ENCODE results near the gene SPACA9.
A peak's percentile ranks its signal among the peaks of the same experiment; 100 is the strongest.

SPACA9 gene

DNA sequence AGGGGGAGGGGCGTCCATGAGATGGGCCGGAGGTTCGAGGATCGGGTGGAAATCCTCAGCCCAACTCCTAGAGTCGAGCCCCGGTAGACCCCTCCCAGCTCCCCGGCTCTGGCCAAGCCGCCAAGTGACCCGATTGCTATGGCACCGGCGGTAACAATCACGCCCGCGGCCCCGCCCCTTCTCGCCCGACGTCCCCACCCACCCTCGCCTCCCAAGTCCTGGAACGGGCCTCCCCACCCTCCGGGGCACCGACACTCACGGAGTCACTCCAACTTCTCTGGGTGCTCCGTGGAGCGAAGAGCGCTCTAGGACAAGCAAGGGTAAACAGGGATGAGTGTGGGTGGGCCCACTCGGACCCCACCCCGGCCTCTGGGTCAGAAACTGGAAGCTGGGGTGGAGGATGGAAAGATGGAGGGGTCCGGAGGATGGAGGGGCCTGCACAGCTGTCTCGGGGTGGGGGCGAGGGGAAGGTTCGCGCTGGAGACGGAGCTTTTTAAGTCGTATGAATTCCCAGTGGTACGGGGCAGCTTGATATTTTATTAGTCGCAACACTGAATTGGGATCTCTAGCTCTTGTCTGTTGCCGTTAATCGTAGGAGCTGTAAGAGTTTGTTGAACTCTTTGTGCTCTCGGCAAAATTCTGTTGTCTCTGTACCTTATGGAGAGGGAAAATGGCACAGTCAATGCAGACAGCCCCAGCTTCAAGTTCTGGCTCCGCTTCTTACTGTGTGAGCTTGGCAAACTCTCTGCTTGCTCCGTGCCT lies at the start of gene SPACA9:
Gene SPACA9 (plus strand): TSS at position 204 of the 762 bp plus-strand sequence. CDS start 5,050 bp downstream, outside the sequence.
- peak; percentile 33 for DNase-seq

GRCh38 chr9:132832171-132832881 lies 46.4 kb upstream of the SPACA9 start:
- DNase-seq, result no peak

GRCh38 chr9:132833550-132834121 lies 45.1 kb upstream of the SPACA9 start:
- no peak for DNase-seq

- DNase-seq, result no peak
Observed at GRCh38 chr9:132834343-132834742, 44.4 kb upstream of the SPACA9 start.

DNA sequence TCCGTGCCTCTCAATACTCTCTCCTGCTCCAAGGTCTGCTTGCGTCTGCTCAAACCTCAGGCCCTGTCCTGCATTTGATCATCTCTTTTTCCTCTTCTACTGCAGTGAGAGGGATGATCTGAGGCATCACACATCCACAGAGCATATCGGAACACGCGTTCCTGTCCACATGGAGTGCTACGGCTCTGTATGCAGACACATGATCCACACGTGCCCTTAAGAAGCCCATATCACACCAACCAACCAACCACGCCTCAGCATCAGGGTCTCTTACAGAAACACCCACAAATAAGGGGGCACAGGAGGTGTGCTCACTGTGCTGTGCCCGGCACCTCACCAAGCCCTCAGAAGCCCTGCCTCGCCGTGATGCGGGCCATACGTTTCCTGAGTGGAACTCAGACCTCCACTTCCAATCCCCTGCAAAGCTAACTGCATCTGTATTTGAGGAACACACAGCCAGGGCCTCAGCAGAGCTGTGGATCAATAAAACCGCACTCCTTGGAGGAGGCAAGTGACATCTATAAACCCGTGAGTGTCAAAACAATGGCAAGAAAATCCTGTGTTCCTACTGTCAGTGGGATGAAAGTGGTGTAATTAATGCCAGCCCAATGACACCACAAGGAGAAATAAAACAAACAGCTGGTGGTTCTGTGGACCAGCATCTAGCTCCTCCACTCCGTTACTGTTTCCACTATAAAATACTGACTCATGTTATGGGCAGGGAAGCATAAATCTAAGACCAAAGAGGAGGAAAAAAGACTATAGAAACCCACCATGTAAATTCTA lies 41.0 kb upstream of the SPACA9 start:
- DNase-seq, result no peak

- DNase-seq, result no peak
Observed at GRCh38 chr9:132838291-132838690, 40.4 kb upstream of the SPACA9 start.

GRCh38 chr9:132840980-132841379 lies 37.7 kb upstream of the SPACA9 start:
- DNase-seq, result no peak

GRCh38 chr9:132842124-132843044 lies 36.3 kb upstream of the SPACA9 start:
- DNase-seq, result no peak

DNA sequence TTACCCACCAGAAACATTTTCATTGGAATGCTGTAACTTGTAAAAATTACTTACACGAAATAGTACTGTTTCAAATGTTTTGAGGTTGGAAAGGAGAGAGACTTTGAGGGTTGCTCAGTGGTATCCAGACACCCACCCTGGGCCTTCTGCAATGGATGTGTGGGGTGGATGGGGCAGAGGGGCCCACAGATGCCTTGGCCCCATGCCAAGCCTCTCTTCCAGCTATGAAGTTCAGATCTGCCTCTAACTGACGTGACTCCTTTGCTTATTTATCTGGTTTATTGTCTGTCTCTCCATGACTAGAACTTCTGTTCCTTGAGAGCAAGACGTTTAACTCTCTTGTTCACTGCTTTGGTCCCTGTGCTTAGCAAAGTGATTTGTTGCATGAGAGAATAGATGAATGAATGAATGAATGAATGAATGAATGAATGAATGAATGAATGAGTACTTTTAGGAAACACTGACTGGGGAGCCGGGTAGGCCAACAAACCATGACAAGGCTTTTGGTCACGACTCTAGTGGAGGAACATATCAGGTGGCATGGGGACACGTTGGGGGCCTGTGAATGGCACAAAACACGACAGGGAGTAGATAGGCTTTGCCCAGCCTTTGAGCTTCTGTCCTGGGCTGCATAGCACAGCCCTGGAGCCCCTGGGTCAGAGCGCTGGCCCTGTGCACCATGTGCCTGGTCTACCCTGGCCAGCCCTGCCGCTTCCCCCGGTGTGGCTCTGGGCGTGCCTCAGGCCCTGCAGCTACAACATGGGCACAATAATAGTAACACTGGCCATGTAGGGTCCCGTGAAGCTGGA lies 32.4 kb upstream of the SPACA9 start:
- DNase-seq, result no peak

DNA sequence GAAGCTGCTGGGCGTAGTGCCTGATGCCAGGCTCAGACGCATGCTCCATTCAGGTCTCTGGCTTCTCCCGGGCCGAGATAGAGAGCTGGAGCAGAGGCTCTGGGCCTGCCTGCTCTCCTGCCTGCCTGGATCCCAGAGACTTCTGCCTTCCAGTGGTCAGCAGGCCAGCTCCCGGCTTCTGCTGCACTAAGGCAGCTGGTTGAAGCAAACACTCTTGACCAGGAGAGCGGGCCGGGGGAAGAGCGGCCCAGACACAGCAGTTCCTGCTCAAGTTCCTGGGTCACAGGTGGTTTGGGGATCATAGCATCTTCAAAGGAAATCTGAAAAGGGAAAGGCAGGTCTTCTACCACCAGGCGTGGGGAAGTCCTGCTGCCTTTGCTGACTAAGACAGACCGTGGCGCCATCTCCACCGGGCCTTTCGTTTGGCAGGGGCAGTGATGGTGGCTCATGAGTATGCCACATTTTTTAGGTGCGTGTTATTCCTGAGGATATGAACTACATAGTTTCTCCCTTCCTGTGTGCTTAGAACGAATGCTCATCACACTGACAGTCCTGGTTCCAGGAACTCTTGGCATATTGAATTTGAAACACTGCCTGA lies 31.7 kb upstream of the SPACA9 start:
- DNase-seq, result no peak

DNA sequence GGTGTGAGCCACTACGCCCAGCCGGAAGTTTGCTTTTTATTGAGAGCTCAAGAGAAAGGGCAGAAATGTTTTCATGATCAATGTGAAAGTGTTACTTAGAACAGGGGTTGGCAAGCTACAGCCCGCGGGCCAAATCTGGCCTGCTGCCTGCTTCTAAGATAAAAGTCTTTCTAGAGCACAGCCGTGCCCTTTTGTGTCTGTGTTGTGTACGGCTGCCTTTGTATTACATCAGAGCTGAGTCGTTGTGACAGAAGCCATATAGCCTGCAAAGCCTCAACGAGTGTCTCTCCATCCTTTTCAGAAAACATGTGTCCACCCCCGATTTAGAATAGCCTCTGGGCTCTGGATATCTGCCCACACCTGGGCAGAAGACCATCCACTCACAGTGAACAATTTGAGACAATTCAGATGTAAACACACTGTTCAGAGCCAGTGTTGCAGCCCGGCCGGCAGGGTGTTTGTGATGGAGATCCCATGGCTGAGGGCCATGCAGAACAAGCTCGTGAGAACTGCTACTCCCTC lies 29.5 kb upstream of the SPACA9 start:
- DNase-seq, result no peak

GRCh38 chr9:132853482-132853881 lies 25.2 kb upstream of the SPACA9 start:
- DNase-seq, result no peak

GRCh38 chr9:132854832-132855231 lies 23.9 kb upstream of the SPACA9 start:
- no peak for DNase-seq

GRCh38 chr9:132855904-132856303 lies 22.8 kb upstream of the SPACA9 start:
- DNase-seq, result no peak

DNA sequence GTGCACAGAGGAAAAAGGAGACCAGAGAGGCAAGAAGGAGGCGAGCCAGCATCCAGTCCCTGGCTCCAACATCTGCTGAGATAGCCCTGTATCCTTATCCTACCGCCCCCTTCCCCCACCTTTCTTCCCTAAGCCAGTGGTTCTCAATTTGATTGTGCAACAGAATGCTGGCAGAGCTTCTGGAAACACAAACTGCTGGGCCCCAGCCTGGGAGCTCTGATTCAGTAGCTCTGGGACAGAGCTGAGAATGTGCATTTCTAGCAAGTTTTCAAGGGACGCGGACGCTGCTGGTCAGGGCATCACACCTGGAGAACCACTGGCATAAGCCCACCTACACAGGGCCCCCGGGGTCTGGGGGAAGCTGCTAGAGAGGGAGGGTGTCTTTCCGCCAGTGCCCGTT lies 21.7 kb upstream of the SPACA9 start:
- DNase-seq, result no peak

DNA sequence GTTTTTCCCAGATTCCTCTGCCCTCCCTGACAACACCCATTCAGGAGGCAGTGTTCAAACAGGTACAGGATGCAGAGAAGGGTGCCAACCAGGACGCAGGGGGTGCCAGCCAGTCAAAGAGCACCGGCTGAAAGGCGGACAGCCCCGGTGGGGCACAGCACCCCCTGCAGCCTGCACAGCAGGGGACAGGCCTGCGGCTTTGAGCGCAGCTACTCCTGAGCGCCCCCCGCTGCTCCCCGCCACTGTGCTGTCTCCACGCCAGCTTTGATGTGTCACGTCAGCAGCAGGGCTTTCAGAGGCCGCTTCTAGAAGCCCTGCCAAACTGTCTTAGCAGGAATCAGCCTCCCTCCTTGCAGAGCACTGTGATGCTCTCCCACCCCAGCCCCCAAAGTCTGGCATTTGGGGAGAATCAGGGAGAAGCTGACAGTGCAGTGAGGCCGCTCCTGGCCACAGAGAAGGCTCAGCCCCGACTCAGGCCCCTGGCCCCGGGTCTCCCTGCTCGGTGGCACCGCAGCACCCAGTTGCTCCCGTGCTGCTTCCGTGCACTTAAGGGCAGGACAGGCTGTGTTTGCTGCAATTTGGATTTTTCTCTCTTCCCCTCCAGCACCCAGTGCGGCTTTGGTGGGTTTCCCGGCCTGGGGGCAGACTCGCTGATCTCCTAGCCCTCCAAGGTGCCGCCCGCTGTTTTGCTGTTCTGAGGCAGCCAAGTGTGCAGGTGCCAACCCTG lies 20.9 kb upstream of the SPACA9 start:
- DNase-seq, result no peak

DNA sequence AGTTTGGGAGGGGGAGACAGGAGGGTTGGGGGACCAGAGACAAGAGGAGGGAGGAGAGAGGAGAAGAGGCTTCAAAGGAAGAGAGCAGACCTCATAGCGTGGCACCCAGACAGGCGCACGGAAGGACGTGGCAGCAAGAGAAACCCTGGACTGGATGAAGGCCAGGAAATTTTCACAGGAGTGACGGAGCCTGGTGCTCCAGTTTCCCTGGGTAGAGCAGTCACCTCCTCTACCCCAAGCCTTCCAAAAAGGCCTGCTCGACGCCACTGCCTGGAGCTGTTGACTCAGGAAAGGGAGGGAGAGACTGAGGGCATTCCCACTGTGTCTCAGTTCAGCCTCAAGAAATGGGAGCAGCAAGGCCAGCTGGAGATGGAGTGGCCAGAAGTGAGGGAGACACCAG lies 19.9 kb upstream of the SPACA9 start:
- DNase-seq, result no peak

DNA sequence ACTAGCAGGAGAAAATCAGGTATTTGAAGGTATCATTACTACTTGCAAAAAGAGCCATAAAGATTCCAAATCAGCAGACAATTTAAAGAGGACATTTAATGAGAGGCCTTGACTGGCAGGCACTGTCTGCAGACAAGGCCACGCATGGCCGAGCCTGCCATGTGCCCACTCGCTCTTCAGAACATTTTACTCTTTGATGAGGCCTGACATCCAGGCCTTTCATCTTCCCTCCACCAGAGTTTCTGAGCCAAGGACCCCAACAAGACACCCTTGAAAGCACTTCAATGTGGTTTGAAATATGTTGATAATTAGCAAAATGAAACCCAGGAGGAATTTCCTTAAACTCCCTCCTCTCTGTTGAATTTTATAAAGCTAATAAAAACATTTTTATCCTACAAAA lies 17.0 kb upstream of the SPACA9 start:
- no peak for DNase-seq

DNA sequence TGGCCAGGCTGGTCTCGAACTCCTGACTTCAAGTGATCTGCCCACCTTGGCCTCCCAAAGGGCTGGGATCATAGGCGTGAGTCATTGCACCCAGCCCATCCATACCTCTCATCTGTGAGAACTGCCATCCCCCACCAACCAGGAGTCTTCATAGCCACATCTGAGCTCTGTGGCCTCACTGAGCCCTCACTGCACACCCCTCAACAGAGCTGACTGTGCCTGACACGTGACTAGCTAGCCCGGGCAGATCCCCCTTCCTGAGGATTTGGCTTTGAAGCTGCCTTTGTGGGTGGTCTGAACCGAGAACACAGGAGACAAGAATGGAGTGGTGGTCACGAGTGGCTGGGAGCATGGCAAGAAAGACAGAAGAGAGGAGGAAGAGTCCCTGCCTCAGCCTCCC lies 16.2 kb upstream of the SPACA9 start:
- no peak for DNase-seq

GRCh38 chr9:132863096-132863495 lies 15.6 kb upstream of the SPACA9 start:
- DNase-seq, result no peak
